Ammon's horn (tissue), 1 donor: Measurements from ENCODE around the gene AKIRIN2.
"Not testable (repeated sequence)": the region's sequence is repeated elsewhere in the genome, so short reads cannot be mapped to it uniquely, and the experiment has no call there.

Experiments used
- DNase-seq: peaks from one replicate; pipeline ENCODE4 v3.0.0-alpha.2; 2016; ENCODE audit warnings: low spot score

AKIRIN2 gene

GRCh38 chr6:87718662-87719433 is 16.8 kb upstream of the AKIRIN2 start:
- no peak for DNase-seq

GRCh38 chr6:87716928-87717614 is 15.0 kb upstream of the AKIRIN2 start:
- DNase-seq = peak; percentile 44

- DNase-seq = no peak
These were observed 12.2 kb upstream of the AKIRIN2 start for GRCh38 chr6:87714093-87714842.

GRCh38 chr6:87712713-87713112 is 10.7 kb upstream of the AKIRIN2 start:
- DNase-seq = not testable (repeated sequence)

- DNase-seq = no peak
These were observed 8.1 kb upstream of the AKIRIN2 start for GRCh38 chr6:87710090-87710489.

GRCh38 chr6:87708581-87709427 is 6.8 kb upstream of the AKIRIN2 start:
- DNase-seq = not testable (repeated sequence)

GRCh38 chr6:87706187-87706966 is 4.3 kb upstream of the AKIRIN2 start:
- no peak for DNase-seq

- DNase-seq = no peak
These were observed 3.1 kb upstream of the AKIRIN2 start for GRCh38 chr6:87705070-87705691.

- DNase-seq = not testable (repeated sequence)
These were observed 1.0 kb upstream of the AKIRIN2 start for GRCh38 chr6:87703039-87703438.

- no peak for DNase-seq
These were observed 534 bp upstream of the AKIRIN2 start for GRCh38 chr6:87702589-87702945.

GRCh38 chr6:87701344-87701675 is 723 bp downstream of the AKIRIN2 start:
- DNase-seq = no peak

GRCh38 chr6:87700397-87701343 is 1.4 kb downstream of the AKIRIN2 start:
- peak; percentile 43 for DNase-seq

- DNase-seq = no peak
These were observed 2.5 kb downstream of the AKIRIN2 start for GRCh38 chr6:87699576-87699975.

GRCh38 chr6:87698547-87699006 is 3.5 kb downstream of the AKIRIN2 start:
- DNase-seq = no peak

GRCh38 chr6:87697581-87698546 is 4.2 kb downstream of the AKIRIN2 start:
- DNase-seq = peak; percentile 75

GRCh38 chr6:87696817-87697216 is 5.2 kb downstream of the AKIRIN2 start:
- DNase-seq = not testable (repeated sequence)

GRCh38 chr6:87692086-87692485 is 9.9 kb downstream of the AKIRIN2 start:
- DNase-seq = no peak

GRCh38 chr6:87690441-87690840 is 11.6 kb downstream of the AKIRIN2 start:
- no peak for DNase-seq
